ENCODE results near the gene STEAP1B.
"Not testable (repeated sequence)": the region's sequence is repeated elsewhere in the genome, so short reads cannot be mapped to it uniquely, and the experiment has no call there.

Gene STEAP1B

GRCh38 chr7:22499888-22500689 is at the start of gene STEAP1B:
Gene STEAP1B (minus strand): TSS chr7:22500188. CDS start chr7:22494855, 5,333 bp downstream.
- intact Hi-C loops (cut with micrococcal nuclease); H3K4me1 Mint-ChIP-seq (ENCODE audit: low read depth); H3K36me3 Mint-ChIP-seq (ENCODE audit: low read depth); H3K27ac Mint-ChIP-seq; H3K9me3 Mint-ChIP-seq: not testable (repeated sequence)
- H3K4me3 Mint-ChIP-seq, result peak within 1 kb of the TSS; percentile 34
- peaks cover 32% of the 10 kb centered on the region for H3K27me3 Mint-ChIP-seq

- Mint-ChIP-seq H3K4me3 (no peak overlapping the region), H3K4me1 (ENCODE audit: low read depth) (peaks cover 10% of the 10 kb centered on the region), H3K36me3 (ENCODE audit: low read depth) (no peaks in the 10 kb centered on the region), H3K27me3 (peaks cover 74% of the 10 kb centered on the region), H3K9me3 (no peaks in the 10 kb centered on the region), H3K27ac (no peak overlapping the region)
- intact Hi-C loops (cut with micrococcal nuclease), result no loop called here
These were observed 49.1 kb upstream of the STEAP1B start for GRCh38 chr7:22549051-22549450.

DNA sequence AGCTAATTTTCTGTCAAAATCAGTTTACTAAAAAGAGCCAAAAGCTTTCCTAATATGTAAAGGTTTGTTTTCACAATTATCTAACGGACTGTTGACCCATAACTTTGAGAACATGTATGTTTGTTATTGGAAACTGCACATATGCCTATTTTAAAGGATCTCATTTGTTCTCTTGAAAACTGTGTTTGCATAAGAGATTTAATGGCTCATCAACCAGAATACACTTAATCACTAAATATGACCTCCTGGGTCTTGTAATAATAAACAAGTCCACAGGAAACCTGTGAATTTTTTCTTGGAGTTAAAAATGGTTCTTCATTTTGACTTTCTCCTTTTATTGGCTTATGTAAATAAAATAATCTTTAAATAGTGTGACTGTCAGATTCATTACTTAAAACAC is 48.3 kb upstream of the STEAP1B start:
- Mint-ChIP-seq H3K36me3 (ENCODE audit: low read depth) (no peaks in the 10 kb centered on the region), H3K27ac (no peak overlapping the region), H3K9me3 (no peaks in the 10 kb centered on the region), H3K4me1 (ENCODE audit: low read depth) (peaks cover 10% of the 10 kb centered on the region), H3K27me3 (peaks cover 68% of the 10 kb centered on the region), H3K4me3 (no peak overlapping the region)
- intact Hi-C loops (cut with micrococcal nuclease), result no loop called here

- Mint-ChIP-seq H3K4me1 (ENCODE audit: low read depth) (peaks cover 10% of the 10 kb centered on the region), H3K36me3 (ENCODE audit: low read depth) (no peaks in the 10 kb centered on the region), H3K27ac (no peak overlapping the region), H3K27me3 (peaks cover 54% of the 10 kb centered on the region), H3K9me3 (no peaks in the 10 kb centered on the region), H3K4me3 (no peak overlapping the region)
- intact Hi-C loops (cut with micrococcal nuclease), result no loop called here
These were observed 46.8 kb upstream of the STEAP1B start for GRCh38 chr7:22546769-22547168.

- no peak overlapping the region for H3K27ac Mint-ChIP-seq
- peaks cover 41% of the 10 kb centered on the region for H3K27me3 Mint-ChIP-seq
- no peaks in the 10 kb centered on the region for H3K36me3 Mint-ChIP-seq (ENCODE audit: low read depth)
- intact Hi-C loops (cut with micrococcal nuclease), result no loop called here
- no peak overlapping the region for H3K4me3 Mint-ChIP-seq
- H3K9me3 Mint-ChIP-seq, result no peaks in the 10 kb centered on the region
- H3K4me1 Mint-ChIP-seq (ENCODE audit: low read depth), result peaks cover 10% of the 10 kb centered on the region
These were observed 45.5 kb upstream of the STEAP1B start for GRCh38 chr7:22545529-22545928.

- intact Hi-C loops (cut with micrococcal nuclease), result no loop called here
- no peaks in the 10 kb centered on the region for H3K36me3 Mint-ChIP-seq (ENCODE audit: low read depth)
- H3K9me3 Mint-ChIP-seq, result no peaks in the 10 kb centered on the region
- no peak overlapping the region for H3K4me3 Mint-ChIP-seq
- peaks cover 29% of the 10 kb centered on the region for H3K27me3 Mint-ChIP-seq
- no peaks in the 10 kb centered on the region for H3K4me1 Mint-ChIP-seq (ENCODE audit: low read depth)
- H3K27ac Mint-ChIP-seq, result no peak overlapping the region
These were observed 44.3 kb upstream of the STEAP1B start for GRCh38 chr7:22544245-22544644.

DNA sequence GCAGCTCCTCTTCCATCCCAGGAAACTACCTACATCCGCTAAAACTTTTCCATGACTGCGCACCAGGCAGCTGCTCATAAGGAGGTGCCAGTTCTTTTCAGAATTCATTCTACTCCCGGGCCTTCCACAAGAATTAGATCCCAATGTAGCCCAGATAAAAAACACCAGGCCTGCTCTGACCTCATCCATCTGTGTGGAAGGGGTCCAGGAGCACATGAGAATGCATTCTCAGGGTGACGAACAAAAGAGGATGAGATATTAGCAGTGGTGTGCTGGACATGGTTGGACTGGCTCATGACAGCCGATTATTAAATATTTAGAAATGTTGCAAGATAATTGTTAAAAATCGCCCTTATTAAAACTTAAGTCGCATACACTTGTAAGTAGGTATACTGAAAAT is 43.2 kb upstream of the STEAP1B start:
- no peaks in the 10 kb centered on the region for H3K36me3 Mint-ChIP-seq (ENCODE audit: low read depth)
- no peaks in the 10 kb centered on the region for H3K9me3 Mint-ChIP-seq
- H3K27ac Mint-ChIP-seq, result no peak overlapping the region
- no peak overlapping the region for H3K4me3 Mint-ChIP-seq
- intact Hi-C loops (cut with micrococcal nuclease), result no loop called here
- H3K4me1 Mint-ChIP-seq (ENCODE audit: low read depth), result no peaks in the 10 kb centered on the region
- peaks cover 19% of the 10 kb centered on the region for H3K27me3 Mint-ChIP-seq

DNA sequence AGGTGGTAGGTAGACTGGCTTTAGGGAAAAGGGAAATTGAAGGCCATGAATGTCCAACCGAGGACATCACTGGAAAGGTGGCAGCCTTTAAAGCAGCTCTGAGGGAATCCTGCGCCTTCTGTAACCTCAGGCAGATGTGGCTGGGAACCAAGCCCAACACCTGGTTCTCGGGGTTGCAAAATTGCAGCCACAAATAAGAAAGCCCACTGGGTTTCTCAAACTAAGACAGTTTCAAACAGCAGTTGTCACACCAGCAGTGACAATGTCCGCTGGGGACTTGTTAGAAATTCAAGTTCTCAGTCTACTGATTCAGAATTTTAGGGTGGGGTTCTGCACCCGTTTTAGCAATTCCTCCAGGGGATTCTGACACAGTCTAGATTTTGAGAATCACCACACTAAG is 42.7 kb upstream of the STEAP1B start:
- no peaks in the 10 kb centered on the region for H3K4me1 Mint-ChIP-seq (ENCODE audit: low read depth)
- no peaks in the 10 kb centered on the region for H3K36me3 Mint-ChIP-seq (ENCODE audit: low read depth)
- no peaks in the 10 kb centered on the region for H3K9me3 Mint-ChIP-seq
- H3K4me3 Mint-ChIP-seq, result no peak overlapping the region
- H3K27ac Mint-ChIP-seq, result no peak overlapping the region
- intact Hi-C loops (cut with micrococcal nuclease), result no loop called here
- peaks cover 16% of the 10 kb centered on the region for H3K27me3 Mint-ChIP-seq

- Mint-ChIP-seq H3K27me3 (peaks cover 15% of the 10 kb centered on the region), H3K4me3 (no peak overlapping the region), H3K36me3 (ENCODE audit: low read depth) (no peaks in the 10 kb centered on the region), H3K9me3 (no peaks in the 10 kb centered on the region), H3K27ac (no peak overlapping the region), H3K4me1 (ENCODE audit: low read depth) (no peaks in the 10 kb centered on the region)
- intact Hi-C loops (cut with micrococcal nuclease), result no loop called here
These were observed 42.3 kb upstream of the STEAP1B start for GRCh38 chr7:22542254-22542653.

DNA sequence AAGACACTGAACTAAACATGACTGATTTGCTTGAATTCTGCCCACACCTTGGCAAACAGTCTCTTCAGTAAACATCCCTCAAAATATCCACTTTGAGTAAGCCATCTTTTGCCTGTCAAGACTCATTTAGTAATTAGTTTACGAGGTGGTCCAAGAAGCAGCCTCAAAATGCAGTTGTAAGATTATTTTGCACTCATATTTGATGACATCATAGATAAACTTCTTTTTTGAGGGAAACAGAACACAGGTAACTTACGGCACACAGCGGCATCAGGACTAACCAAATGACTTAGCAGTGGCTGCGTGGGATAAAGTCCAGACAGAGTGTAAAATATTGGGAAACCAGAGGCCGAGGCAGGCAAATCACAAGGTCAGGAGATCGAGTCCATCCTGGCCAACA is 41.8 kb upstream of the STEAP1B start:
- H3K27ac Mint-ChIP-seq, result no peak overlapping the region
- H3K27me3 Mint-ChIP-seq, result peaks cover 12% of the 10 kb centered on the region
- no peaks in the 10 kb centered on the region for H3K4me1 Mint-ChIP-seq (ENCODE audit: low read depth)
- no peaks in the 10 kb centered on the region for H3K36me3 Mint-ChIP-seq (ENCODE audit: low read depth)
- H3K4me3 Mint-ChIP-seq, result no peak overlapping the region
- intact Hi-C loops (cut with micrococcal nuclease), result no loop called here
- no peaks in the 10 kb centered on the region for H3K9me3 Mint-ChIP-seq

- H3K27me3 Mint-ChIP-seq; H3K4me3 Mint-ChIP-seq; H3K27ac Mint-ChIP-seq; intact Hi-C loops (cut with micrococcal nuclease); H3K4me1 Mint-ChIP-seq (ENCODE audit: low read depth); H3K36me3 Mint-ChIP-seq (ENCODE audit: low read depth); H3K9me3 Mint-ChIP-seq: not testable (repeated sequence)
These were observed 28.5 kb upstream of the STEAP1B start for GRCh38 chr7:22528537-22528936.

GRCh38 chr7:22524353-22524947 is 24.5 kb upstream of the STEAP1B start:
- H3K4me1 Mint-ChIP-seq (ENCODE audit: low read depth); H3K9me3 Mint-ChIP-seq; H3K4me3 Mint-ChIP-seq; H3K36me3 Mint-ChIP-seq (ENCODE audit: low read depth); intact Hi-C loops (cut with micrococcal nuclease); H3K27ac Mint-ChIP-seq: not testable (repeated sequence)
- H3K27me3 Mint-ChIP-seq, result peaks cover 12% of the 10 kb centered on the region

DNA sequence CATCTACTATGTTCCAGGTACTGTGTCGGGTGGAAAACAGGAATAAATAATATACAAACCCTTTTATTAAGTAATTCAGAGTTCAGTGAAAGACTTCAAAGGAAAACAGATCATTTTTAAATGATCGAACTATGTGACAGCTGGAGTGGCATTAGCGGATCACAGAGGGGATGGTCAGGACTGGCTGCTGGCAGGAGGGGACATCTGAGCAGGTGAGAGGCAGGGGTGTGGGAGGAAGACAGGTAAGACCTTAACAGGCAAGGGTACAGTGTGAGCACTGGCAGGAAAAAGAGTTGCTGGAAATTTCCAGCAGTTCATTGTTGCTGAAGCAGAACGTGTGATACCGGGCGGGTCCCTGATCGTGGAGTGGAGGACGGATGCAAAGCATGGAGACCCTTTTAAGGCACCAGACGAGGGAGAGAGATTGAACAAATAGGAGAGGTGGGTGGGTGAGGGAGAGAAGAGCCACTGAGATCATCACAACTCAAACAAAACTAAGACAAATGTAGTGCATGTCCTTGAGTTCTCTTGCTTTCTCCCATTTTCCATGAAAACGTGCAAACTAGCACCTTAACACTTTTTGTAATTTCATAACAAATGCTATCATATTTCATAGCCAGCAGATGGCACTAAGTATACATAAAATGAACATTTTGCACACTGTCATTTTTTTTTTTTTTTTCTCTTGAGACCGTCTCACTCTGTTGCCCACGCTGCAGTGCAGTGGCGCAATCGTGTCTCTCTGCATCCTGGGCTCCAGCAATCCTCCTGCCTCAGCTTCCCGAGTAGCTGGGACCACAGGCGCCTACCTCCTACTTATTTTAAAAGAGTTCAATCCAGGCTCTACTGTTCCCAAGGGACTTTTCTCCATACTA is 23.7 kb upstream of the STEAP1B start:
- H3K4me1 Mint-ChIP-seq (ENCODE audit: low read depth); H3K9me3 Mint-ChIP-seq; H3K27ac Mint-ChIP-seq; intact Hi-C loops (cut with micrococcal nuclease); H3K36me3 Mint-ChIP-seq (ENCODE audit: low read depth); H3K4me3 Mint-ChIP-seq: not testable (repeated sequence)
- peaks cover 12% of the 10 kb centered on the region for H3K27me3 Mint-ChIP-seq

DNA sequence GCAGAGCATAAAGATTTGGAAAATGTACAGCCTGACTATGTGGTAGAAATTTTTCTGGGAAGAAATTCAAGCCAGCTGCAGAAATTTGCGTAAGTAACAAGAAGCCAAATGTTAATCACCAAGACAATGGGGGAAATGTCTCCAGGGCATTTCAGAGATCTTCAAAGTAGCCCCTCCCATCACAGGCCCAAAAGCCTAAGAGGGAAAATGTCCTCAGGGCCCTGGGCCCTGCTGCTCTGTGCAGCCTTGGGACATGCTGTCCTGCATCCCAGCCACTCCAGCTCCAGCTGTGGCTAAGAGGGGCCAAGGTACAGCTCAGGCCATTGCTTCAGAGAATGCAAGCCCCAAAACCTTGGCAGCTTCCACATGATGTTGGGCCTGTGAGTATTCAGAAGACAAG is 19.6 kb upstream of the STEAP1B start:
- H3K9me3 Mint-ChIP-seq; H3K4me3 Mint-ChIP-seq; H3K27ac Mint-ChIP-seq; intact Hi-C loops (cut with micrococcal nuclease); H3K4me1 Mint-ChIP-seq (ENCODE audit: low read depth); H3K36me3 Mint-ChIP-seq (ENCODE audit: low read depth): not testable (repeated sequence)
- peaks cover 11% of the 10 kb centered on the region for H3K27me3 Mint-ChIP-seq

Measured in dendritic cell treated with granulocyte-macrophage colony-stimulating factor and Interleukin-4, amounts not matched to agents 40 ng/mL and 50 ng/mL, for 4 days (primary cell).